A549 (cell line): ENCODE results near the gene PRKAR1B. TPM values are rescaled to one million over a fixed set of nuclear protein-coding genes. Genes with fewer than 3 reads are reported as not detected.

ENCODE experiments used
- ATAC-seq, 2 experiments: fragments of 200-7000 bp in 1 of 2; fragments of >200 bp in 1 of 2; cut with Nextera tagmentation in 1 of 2; cut with Tn5 transposase in 1 of 2; 3 replicates each; pipeline versions ENCODE4 v1.8.0 to v1.9.1; 2018 to 2020; ENCODE audit warnings: mild to moderate bottlenecking in 1 of 2, moderate library complexity in 1 of 2
- CTCF ChIA-PET: fragments of 300-600 bp; sonication (Branson Sonifier 250); formaldehyde crosslinking; extraction: SDS; loops from one replicate; lab custom pipeline; 2021; ENCODE audit warnings: antibody characterized with exemption, inconsistent platforms; lab: Yijun Ruan, JAX
- POLR2A ChIA-PET: fragments of 350-600 bp; formaldehyde crosslinking; extraction: SDS; loops from one replicate; lab custom pipeline; 2021; ENCODE audit warnings: antibody characterized with exemption, inconsistent platforms; lab: Yijun Ruan, JAX
- DNase-seq, 2 experiments: peaks; one replicate each; pipeline versions ENCODE4 v3.0.0 to v3.0.0-alpha.2; 2011 to 2016; ENCODE audit warnings: low read depth in 1 of 2, low spot score in 1 of 2
- FAIRE-seq: peaks from 2 replicates; lab custom pipeline; 2011; peaks lifted over from hg19 to GRCh38; lab: Jason Lieb, UNC
- H3K27ac ChIP-seq, 2 experiments: fragments of >200 bp; sonication (Bioruptor Twin); formaldehyde crosslinking; 3 replicates each; pipeline ENCODE4 v1.5.1; 2016 to 2017
- H3K4me1 ChIP-seq: fragments of >200 bp; sonication (Bioruptor Twin); formaldehyde crosslinking; 3 replicates; pipeline ENCODE4 v1.6.1; 2016
- H3K4me2 ChIP-seq: fragments of >200 bp; sonication (Bioruptor Twin); formaldehyde crosslinking; 3 replicates; pipeline ENCODE4 v1.6.1; 2016
- H3K4me3 ChIP-seq: fragments of >200 bp; sonication (Bioruptor Twin); formaldehyde crosslinking; 3 replicates; pipeline ENCODE4 v1.5.1; 2016
- H3K9me3 ChIP-seq: fragments of >200 bp; sonication (Bioruptor Twin); formaldehyde crosslinking; 3 replicates; pipeline ENCODE4 v1.6.1; 2016
- ATOH8 ChIP-seq: fragments of 250-450 bp; sonication (Bioruptor Pico); IDR thresholded peaks from 2 replicates; pipeline ENCODE4 v1.5.0; 2020; ENCODE audit warnings: low read depth, mild to moderate bottlenecking, moderate library complexity
- CBX8 ChIP-seq: fragments of 200-600 bp; sonication (generic); IDR thresholded peaks from 2 replicates; pipeline ENCODE4 v1.6.1; 2016
- CHD2 ChIP-seq: fragments of 150-350 bp; IDR thresholded peaks from 2 replicates; pipeline ENCODE4 v1.6.1; 2014; ENCODE audit warnings: low read length; ENCODE audit not compliant: partially characterized antibody
- EHMT2 ChIP-seq: fragments of 200-600 bp; sonication (generic); IDR thresholded peaks from 2 replicates; pipeline ENCODE4 v1.6.1; 2016; ENCODE audit warnings: antibody characterized with exemption, low read depth, mild to moderate bottlenecking, moderate library complexity
- FOSB ChIP-seq: fragments of 250-450 bp; sonication (Bioruptor Pico); IDR thresholded peaks from 2 replicates; pipeline ENCODE4 v1.5.0; 2020; ENCODE audit warnings: mild to moderate bottlenecking, moderate library complexity
- HDAC2 ChIP-seq: fragments of 200-600 bp; sonication (generic); IDR thresholded peaks from 2 replicates; pipeline ENCODE4 v1.6.1; 2016
- HOXB5 ChIP-seq: fragments of 250-450 bp; sonication (Bioruptor Pico); IDR thresholded peaks from 2 replicates; pipeline ENCODE4 v1.5.0; 2020; ENCODE audit warnings: mild to moderate bottlenecking, moderate library complexity
- JUN ChIP-seq, 2 experiments: fragments of >200 bp; sonication (Bioruptor Twin); formaldehyde crosslinking; IDR thresholded peaks; 2 replicates in 1 of 2; 3 replicates in 1 of 2; pipeline ENCODE4 v1.6.1; 2016 to 2017
- KDM1A ChIP-seq: fragments of 200-600 bp; sonication (generic); IDR thresholded peaks from 2 replicates; pipeline ENCODE4 v1.6.1; 2016; ENCODE audit warnings: low read depth, mild to moderate bottlenecking
- MAFK ChIP-seq: fragments of 450-650 bp; IDR thresholded peaks from 2 replicates; pipeline ENCODE4 v1.6.1; 2014; ENCODE audit not compliant: partially characterized antibody
- MAZ ChIP-seq: fragments of 150-350 bp; IDR thresholded peaks from 2 replicates; pipeline ENCODE4 v1.6.1; 2014; ENCODE audit warnings: antibody characterized with exemption, low read depth, low read length, borderline replicate concordance
- NFE2L2 ChIP-seq: fragments of 150-350 bp; conservative IDR thresholded peaks from 2 replicates; pipeline ENCODE4 v1.6.1; 2014; ENCODE audit warnings: low read length
- PHF8 ChIP-seq: fragments of 200-600 bp; sonication (generic); IDR thresholded peaks from 2 replicates; pipeline ENCODE4 v1.6.1; 2016; ENCODE audit warnings: low read depth, mild to moderate bottlenecking, antibody characterized with exemption, moderate library complexity, borderline replicate concordance
- POLR2A ChIP-seq: IDR thresholded peaks from 2 replicates; pipeline ENCODE4 v1.6.1; 2012; ENCODE audit warnings: mild to moderate bottlenecking, low read length
- RAD21 ChIP-seq, 2 experiments: fragments of >200 bp in 1 of 2; sonication (Bioruptor Twin) in 1 of 2; formaldehyde crosslinking in 1 of 2; IDR thresholded peaks in 1 of 2; conservative IDR thresholded peaks in 1 of 2; 2 replicates in 1 of 2; 3 replicates in 1 of 2; pipeline ENCODE4 v1.6.1; 2012 to 2018; ENCODE audit warnings: inconsistent platforms in 1 of 2
- RCOR1 ChIP-seq: fragments of 150-350 bp; IDR thresholded peaks from 2 replicates; pipeline ENCODE4 v1.6.1; 2014; ENCODE audit warnings: antibody characterized with exemption, low read length, low read depth
- RFX5 ChIP-seq: fragments of 450-650 bp; IDR thresholded peaks from 2 replicates; pipeline ENCODE4 v1.7.1; 2014; ENCODE audit warnings: antibody characterized with exemption, mild to moderate bottlenecking, moderate library complexity
- SMC3 ChIP-seq: fragments of >200 bp; sonication (Bioruptor Twin); formaldehyde crosslinking; IDR thresholded peaks from 3 replicates; pipeline ENCODE4 v1.6.1; 2018; ENCODE audit warnings: inconsistent platforms
- TP53 ChIP-seq: fragments of 250-450 bp; sonication (Bioruptor Pico); IDR thresholded peaks from 2 replicates; pipeline ENCODE4 v1.5.0; 2021; ENCODE audit warnings: mild to moderate bottlenecking, moderate library complexity
- WGBS: methylation state at CpG from one replicate; pipeline ENCODE4 v1.1.6; 2017; ENCODE audit errors: missing lambda C conversion rate; 5-methylcytosine and 5-hydroxymethylcytosine counted together
- polyA plus RNA-seq, 4 experiments: library from polyadenylated mRNA; depleted of rRNA in 3 of 4; stranded (reverse); fragments of >200 nt; fragmentation: RNase III in 1 of 4; extraction: RNeasy Plus Mini Kit Qiagen cat#74134 plus additional on column Dnase treatment in 1 of 4; gene quantifications; 2 replicates in 3 of 4; 3 replicates in 1 of 4; pipeline ENCODE4 v1.2.3, GENCODE V29; 2011 to 2017
- TF ChIP-seq, protein P1 (sequence below): fragments of 450-650 bp; IDR thresholded peaks from 2 replicates; pipeline ENCODE4 v1.6.1; 2014; ENCODE audit warnings: antibody characterized with exemption
- TF ChIP-seq, protein P2 (sequence below): fragments of 200-600 bp; sonication (generic); IDR thresholded peaks from 2 replicates; pipeline ENCODE4 v1.6.1; 2016; ENCODE audit warnings: antibody characterized with exemption, mild to moderate bottlenecking, moderate library complexity

PRKAR1B gene
- polyA plus RNA-seq, 2 of the 4 experiments (the other 2 are of a cell fraction): 10.1 to 33.7 TPM

DNA sequence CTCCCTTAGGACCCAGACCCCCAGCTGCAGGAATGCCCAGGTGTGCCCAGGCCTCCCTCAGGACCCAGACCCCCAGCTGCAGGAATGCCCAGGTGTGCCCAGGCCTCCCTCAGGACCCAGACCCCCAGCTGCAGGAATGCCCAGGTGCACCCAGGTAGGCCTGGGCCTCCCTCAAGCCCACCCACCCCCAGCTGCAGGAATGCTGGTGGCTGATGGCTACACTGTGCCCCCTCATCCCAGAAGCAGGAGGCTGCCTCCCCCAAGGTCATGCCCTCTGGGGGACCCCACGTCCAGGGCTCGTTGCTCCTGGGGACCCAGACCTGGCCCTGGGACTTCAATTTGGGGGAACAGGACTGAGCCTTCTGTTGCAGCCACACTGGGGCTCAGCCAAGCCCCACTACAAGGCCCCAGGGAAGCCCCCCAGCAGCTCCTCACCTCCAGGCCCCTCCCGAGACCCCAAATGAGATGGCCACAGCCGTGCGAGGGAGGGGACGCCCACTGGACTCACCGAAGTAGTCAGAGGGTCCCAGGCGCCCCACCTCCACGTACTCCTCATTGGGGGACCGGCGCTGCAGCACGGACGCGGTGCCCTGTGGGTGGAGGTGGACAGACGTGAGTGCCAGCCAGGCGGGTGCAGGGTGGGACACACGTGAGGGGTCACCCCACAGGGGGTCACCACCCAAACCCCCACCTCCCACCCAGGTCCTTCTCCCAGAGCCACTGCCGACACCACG, 176.0 kb downstream of the PRKAR1B start:
- Histone ChIP-seq H3K4me2 (no peak overlapping the region), H3K27ac (no peak overlapping the region), H3K9me3 (no peaks in the 10 kb centered on the region), H3K4me3 (no peak overlapping the region), H3K4me1 (no peaks in the 10 kb centered on the region)
- no peak for TF ChIP-seq ATOH8 (CRISPR knock-in tag)
- TF ChIP-seq RCOR1: no peak
- no peak for TF ChIP-seq HOXB5 (CRISPR knock-in tag)
- TF ChIP-seq EHMT2: no peak
- no peak for TF ChIP-seq HDAC2
- TF ChIP-seq NFE2L2: no peak
- no peak for TF ChIP-seq CBX8
- TF ChIP-seq, protein P1, sequence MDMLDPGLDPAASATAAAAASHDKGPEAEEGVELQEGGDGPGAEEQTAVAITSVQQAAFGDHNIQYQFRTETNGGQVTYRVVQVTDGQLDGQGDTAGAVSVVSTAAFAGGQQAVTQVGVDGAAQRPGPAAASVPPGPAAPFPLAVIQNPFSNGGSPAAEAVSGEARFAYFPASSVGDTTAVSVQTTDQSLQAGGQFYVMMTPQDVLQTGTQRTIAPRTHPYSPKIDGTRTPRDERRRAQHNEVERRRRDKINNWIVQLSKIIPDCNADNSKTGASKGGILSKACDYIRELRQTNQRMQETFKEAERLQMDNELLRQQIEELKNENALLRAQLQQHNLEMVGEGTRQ: no peak
- no peak for TF ChIP-seq MAFK
- TF ChIP-seq POLR2A: no peak
- TF ChIP-seq JUN (IDR thresholded peaks at IDR 0.05): no peak
- TF ChIP-seq KDM1A: no peak
- TF ChIP-seq PHF8: no peak
- TF ChIP-seq SMC3: no peak
- TF ChIP-seq RAD21 (conservative IDR thresholded peaks at IDR 0.05 in 1 of 2, IDR thresholded peaks at IDR 0.05 in 1 of 2): no peak
- TF ChIP-seq MAZ: no peak
- TF ChIP-seq TP53 (CRISPR knock-in tag): no peak
- TF ChIP-seq, protein P2, sequence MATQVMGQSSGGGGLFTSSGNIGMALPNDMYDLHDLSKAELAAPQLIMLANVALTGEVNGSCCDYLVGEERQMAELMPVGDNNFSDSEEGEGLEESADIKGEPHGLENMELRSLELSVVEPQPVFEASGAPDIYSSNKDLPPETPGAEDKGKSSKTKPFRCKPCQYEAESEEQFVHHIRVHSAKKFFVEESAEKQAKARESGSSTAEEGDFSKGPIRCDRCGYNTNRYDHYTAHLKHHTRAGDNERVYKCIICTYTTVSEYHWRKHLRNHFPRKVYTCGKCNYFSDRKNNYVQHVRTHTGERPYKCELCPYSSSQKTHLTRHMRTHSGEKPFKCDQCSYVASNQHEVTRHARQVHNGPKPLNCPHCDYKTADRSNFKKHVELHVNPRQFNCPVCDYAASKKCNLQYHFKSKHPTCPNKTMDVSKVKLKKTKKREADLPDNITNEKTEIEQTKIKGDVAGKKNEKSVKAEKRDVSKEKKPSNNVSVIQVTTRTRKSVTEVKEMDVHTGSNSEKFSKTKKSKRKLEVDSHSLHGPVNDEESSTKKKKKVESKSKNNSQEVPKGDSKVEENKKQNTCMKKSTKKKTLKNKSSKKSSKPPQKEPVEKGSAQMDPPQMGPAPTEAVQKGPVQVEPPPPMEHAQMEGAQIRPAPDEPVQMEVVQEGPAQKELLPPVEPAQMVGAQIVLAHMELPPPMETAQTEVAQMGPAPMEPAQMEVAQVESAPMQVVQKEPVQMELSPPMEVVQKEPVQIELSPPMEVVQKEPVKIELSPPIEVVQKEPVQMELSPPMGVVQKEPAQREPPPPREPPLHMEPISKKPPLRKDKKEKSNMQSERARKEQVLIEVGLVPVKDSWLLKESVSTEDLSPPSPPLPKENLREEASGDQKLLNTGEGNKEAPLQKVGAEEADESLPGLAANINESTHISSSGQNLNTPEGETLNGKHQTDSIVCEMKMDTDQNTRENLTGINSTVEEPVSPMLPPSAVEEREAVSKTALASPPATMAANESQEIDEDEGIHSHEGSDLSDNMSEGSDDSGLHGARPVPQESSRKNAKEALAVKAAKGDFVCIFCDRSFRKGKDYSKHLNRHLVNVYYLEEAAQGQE: no peak
- no peak for TF ChIP-seq FOSB (CRISPR knock-in tag)
- no peak for TF ChIP-seq CHD2
- DNase-seq: no peak
- ATAC-seq: no peak
- 84% methylated on average over 16 of the region's 19 CpGs for WGBS
- no peak for FAIRE-seq
- CTCF ChIA-PET: no interaction called here
- POLR2A ChIA-PET: no interaction called here

DNA sequence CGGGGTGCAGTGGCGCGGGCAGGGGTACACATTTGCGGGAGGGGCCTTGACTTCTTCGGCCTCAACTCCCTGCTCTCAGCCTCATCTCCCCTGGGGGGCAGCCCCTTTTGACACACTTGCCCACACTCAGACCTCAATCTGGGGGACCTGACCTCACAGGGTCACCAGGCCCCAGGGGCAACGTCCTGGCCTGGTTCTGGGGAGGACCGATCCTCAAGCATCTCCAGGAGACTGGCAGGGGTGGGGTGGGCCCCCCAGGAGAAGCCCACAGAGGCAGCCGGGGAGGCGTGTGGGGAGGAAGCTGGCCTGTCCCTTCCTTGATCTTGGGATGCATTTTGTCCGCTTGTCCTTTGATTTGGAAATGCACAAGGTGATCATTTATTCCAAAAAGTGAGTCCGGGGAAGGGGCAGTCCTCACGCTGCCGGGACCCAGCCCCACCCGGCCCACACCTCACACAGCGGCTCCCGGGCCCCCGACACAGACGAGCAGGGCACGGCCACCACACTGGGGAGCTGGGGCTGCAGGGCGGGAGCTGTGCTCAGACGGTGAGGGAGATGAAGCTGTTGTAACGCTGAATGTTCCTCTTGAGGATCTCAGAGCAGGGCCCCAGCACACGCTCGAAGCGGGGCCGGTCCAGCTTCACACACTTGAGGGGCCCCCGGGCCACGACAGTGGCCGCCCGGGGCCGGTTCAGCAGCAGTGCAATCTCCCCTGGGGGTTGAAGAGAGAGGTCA, 177.0 kb downstream of the PRKAR1B start:
- WGBS: 78% methylated on average over 13 of the region's 31 CpGs
- TF ChIP-seq RFX5: no peak
- ATAC-seq: no peak; a peak in 2 of 6 replicates
- Histone ChIP-seq H3K4me1 (no peaks in the 10 kb centered on the region), H3K4me3 (no peak overlapping the region), H3K4me2 (no peak overlapping the region), H3K9me3 (no peaks in the 10 kb centered on the region), H3K27ac (no peak overlapping the region)
- DNase-seq: no peak
- FAIRE-seq: no peak
- ChIA-PET POLR2A (no interaction called here), CTCF (no interaction called here)
